Stimulated activated naive CD4-positive, alpha-beta T cell treated with Interleukin-2 at 50 U/mL for 16 hours (primary cell): ENCODE results near the gene WDR38.
"Not testable (repeated sequence)": the region's sequence is repeated elsewhere in the genome, so short reads cannot be mapped to it uniquely, and the experiment has no call there.

ENCODE experiments used
- DNase-seq: peaks from one replicate; lab custom pipeline; 2025; lab: John Stamatoyannopoulos, UW

The WDR38 gene

DNA sequence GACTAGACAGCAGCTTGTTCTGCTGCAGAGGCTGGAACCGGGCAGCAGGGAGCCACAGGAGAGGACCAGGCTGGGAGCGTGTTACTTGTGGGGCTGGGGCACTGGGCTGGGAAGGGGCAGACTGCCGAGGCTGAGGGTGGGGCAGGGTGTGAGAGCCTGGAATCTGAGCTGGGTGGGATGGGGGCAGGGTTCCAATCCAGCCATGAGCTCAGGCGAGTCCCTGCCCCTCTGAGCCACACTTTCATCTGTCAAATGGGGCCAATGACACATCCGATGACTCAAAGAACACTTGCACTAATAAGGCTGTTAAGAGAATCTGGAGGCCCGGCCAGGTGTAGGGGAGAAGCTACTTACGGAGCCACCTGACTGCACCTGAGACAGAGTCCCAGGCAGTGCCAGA, 18.7 kb upstream of the WDR38 start:
- DNase-seq, result no peak

DNA sequence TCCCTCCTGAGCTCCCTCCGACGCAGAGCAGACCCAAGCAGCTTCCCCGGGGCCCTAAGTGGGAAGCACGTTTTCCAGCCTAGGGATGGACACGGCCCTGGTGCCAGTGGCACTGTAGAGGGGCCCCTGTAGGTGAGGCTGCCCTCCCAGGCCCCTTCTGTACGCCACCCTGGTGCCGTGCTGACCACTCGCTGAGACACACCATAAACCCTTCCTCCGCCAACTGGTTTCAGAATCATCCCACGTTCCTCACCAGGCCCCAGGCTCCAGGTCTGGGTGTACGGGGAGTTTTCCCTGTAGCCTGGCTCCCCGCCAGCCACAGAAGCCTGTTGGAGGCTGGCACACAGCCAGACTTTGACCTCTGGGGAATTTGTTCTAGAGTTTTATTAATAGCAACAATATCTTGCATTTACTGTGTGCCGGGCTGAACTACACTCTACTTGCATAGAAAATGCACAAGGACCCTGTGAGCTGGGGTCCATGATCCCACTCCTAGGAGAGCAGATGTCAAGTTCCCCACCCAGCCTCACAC, 18.2 kb upstream of the WDR38 start:
- no peak for DNase-seq

DNA sequence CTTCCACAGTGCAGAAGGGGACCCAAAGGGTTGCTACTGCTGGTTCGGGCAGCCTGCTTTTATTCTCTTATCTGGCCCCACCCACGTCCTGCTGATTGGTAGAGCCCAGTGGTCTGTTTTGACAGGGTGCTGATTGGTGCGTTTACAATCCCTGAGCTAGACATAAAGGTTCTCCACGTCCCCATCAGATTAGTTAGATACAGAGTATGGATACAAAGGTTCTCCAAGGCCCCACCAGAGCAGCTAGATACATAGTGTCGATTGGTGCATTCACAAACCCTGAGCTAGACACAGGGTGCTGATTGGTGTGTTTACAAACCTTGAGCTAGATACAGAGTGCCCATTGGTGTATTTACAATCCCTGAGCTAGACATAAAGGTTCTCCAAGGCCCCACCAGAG, 15.1 kb upstream of the WDR38 start:
- not testable (repeated sequence) for DNase-seq

DNA sequence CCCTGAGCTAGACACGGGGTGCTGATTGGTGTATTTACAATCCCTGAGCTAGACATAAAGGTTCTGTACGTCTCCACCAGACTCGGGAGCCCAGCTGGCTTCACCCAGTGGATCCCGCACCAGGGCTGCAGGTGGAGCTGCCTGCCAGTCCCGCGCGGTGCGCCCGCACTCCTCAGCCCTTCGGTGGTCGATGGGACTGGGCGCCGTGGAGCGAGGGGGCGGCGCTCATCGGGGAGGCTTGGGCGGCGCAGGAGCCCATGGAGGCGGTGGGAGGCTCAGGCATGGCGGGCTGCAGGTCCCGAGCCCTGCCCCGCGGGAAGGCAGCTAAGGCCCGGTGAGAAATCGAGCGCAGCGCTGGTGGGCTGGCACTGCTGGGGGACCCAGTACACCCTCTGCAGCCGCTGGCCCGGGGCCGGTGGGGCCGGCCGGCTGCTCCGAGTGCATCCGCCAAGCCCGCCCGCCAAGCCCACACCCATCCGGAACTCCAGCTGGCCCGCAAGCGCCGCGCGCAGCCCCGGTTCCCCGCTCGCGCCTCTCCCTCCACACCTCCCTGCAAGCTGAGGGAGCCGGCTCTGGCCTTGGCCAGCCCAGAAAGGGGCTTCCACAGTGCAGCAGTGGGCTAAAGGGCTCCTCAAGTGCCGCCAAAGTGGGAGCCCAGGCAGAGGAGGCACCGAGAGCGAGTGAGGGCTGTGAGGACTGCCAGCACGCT, 14.5 kb upstream of the WDR38 start:
- DNase-seq, result not testable (repeated sequence)

DNA sequence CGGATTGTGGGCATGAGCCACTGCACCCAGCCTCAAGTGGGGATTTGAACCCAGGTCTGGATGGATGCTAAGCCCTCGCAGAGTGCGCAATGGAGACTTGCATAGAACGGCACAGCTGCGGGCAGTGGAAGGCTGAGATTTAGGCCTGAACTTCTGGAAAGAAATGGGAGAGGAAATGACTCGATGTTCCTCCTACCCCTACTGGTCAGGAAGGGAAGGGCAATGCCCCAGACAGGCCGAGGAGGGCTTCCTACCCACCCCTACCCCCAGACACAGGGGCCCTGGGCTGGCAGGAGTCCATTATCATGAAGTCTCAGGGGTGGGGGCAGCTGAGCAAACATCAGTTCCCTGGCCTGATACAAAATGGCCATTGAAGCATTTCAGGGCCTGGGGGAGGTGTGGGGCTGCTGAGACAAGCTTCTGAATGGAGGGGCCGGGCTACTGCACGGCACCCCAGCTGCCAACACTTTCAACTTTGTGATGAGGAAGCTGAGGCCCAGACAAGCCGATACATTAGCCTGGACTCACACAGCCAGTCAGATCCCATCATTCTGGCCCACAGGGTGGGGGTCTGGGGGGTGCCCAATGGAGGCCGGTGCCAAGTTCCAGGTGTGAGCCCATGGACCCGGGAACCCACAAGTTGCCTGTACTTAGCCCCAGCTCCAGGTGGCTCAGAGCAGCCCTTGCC, 13.5 kb upstream of the WDR38 start:
- DNase-seq, result no peak

DNA sequence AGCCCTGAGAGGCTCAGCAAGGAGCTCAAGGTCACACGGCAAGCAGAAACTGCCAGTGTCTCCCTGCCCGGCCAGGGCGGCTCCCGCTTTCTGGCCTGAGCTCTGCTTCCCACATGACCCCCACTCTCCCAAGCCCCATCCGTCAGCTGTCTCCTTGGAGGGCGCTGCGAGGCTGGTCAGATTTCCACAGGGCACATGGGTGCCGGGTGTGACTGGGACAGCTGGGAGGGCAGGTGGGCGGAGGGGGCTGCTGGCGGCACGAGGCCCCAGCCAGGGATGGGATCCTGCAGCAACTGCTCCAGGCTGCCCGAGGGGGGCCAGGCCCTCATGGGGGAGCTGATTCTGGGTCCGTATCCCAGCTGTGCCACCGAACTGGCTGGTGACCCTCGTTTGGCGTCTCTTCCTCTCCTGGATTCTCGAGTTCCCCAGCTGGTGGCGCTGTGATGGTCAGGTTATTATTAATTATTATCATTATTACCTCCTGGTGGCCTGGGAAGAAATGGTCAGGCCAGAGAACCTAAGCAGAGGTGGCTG, 12.9 kb upstream of the WDR38 start:
- DNase-seq, result no peak

DNA sequence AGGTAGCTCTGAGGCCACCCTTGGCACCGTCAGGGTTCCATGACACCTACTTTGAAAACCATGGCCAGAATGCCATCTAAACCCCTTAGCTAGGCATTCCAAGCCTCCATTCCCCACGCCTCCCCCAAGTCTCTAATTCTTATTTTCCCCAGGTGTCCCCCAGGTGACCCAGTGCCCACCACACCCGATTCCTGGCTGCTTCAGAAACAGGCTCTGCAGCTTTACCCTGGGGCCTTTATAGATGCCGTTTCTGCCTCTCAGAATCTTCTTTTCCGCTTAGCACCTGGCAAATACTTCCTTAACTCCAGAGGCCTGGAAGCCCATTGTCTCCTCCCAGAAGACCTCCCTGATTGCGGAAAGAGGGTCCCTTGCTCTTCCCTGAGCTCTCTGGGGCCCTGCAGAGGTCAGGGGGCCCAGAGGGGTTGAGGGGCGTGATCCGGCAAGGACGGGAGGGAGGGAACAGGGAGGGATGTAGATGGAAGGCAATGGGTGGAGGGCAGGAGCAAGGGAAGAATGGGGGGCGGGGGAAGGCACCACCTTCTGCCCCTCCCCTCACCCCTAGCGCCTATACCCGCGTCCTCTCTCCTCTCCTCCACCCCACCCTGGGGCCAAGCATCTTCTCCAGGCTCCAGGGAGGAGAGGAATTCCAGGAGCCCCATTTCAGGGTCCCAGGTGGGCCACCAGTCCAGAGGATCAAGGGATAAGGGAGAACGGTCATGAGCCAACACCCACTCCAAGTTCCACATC, 12.0 kb upstream of the WDR38 start:
- DNase-seq, result no peak

DNA sequence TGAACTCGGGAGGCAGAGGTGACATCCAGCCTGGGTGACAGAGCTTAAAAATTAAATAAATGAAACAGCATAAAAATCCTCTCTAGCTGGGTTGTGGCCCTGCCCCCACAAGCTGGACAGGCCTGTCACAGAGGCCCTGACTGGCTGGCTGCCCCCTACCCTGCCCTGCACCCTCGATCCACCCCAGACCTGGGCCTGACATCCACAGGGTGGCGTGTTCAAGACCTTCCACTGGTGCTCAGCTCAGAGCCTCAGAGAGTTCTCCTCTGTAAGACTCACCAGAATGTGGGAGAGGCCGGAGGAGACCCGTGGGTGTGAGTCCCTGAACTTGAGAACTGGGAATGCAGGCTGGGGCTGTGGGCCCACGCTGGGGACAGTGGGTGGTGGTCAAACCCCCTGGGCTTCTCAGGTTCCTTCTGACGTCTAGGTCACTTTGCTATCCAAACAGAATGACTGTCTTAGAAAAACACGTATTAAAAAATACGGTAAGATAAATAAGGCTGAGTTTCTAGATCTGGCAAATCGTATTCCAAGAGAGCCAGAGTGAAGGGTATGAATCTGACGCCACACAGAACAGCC, 9.7 kb upstream of the WDR38 start:
- no peak for DNase-seq

DNA sequence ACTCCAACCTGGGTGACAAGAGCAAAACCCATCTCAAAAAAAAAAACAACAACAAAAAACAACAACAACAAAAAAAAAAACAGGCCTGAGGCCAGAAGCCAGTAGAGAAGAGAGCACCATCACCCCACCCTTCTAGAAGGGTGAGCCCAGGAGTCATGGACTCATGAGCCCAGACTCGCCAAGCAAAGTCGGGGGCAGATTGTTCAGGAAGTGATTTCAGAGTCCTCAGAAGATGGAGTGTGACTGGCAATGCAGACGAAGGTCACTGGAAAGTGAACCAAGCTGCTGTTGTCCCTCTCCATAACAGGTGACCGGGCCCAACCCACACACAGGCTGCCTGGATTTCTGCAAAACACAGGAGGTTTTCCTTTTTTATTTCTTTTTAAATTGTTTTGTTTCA, 9.0 kb upstream of the WDR38 start:
- DNase-seq, result no peak

DNA sequence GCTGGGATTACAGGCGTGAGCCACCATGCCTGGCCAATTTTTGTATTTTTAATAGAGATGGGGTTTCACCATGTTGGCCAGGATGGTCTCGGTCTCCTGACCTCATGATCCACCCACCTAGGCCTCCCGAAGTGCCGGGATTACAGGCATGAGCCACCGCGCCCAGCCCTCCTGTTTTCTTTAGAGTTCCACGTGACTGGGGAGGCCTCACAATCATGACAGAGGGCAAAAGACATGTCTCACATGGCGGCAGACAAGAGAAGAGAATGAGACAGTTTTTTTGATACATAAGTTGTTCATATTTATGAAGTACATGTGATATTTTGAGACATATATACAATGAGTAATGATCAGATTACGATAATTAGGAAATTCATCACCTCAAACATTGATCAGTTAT, 6.8 kb upstream of the WDR38 start:
- DNase-seq, result not testable (repeated sequence)

DNA sequence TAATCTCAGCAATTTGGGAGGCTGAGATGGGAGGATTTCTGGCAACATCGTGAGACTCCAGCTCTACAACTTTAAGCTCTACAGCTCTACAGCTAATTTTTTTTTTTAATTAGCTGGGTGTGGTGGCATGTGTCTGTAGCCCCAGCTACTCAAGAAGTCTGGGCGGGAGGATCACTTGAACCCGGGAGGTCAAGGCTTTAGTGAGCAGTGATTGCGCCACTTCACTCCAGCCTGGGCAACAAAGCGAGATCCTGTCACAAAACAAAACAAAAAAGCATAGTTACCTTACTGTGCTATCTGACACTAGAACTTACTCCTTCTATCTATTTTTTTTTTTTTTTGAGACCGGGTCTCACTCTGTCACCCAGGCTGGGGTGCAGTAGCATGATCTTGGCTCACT, 6.3 kb upstream of the WDR38 start:
- no peak for DNase-seq

DNA sequence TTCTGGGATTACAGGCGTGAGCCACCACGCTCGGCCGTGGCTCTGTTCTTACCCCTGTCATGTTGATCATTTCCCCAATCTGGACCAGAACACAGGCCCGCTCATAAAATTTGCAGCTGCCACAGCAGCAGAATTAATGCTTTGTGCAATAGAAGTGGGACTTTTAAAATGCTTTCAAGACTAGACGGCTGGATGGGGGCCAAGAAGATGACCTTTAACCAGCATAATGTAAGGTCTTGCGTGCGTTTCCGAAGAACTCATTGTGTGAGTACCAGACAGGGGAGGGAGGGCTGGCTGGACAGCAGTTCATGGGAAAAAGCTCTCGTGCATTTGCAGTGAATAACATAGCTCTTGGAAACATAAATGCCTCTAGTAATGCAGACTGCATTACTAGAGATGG, 3.5 kb upstream of the WDR38 start:
- DNase-seq, result no peak

DNA sequence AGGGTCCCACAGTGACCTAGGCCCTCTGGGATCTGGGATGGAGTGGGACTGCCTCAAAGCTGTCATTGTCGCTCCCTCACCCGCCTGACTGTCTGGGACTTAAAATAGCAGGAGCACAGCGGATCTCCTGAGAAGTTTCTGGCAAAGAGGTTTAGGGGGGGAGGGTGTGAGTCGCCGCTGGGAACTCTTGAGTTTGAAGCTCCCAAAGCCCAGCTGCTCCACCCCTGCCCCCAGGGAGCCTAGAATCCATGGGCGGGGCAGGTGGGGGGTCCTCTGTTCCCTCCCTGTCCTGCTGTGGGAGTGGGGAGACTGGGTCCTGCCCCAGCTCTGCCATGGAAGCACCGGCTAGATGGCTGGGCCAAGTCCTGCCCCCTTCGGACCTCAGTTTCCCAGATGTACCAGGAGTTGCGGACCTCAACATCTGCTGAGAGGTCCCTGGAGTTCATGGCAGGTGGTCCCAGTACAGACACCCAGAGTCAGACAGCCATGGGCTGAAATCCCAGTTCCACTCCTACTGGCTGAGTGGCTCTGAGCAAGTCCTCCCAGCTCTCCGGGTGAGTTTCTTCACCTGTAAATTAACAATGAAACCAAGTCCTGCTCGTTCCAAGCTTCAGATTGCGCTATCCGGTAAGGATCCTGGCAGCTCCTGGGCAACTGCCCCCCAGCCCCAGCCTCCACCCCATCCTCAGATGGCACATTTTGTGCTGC, 985 bp upstream of the WDR38 start:
- DNase-seq, result no peak

DNA sequence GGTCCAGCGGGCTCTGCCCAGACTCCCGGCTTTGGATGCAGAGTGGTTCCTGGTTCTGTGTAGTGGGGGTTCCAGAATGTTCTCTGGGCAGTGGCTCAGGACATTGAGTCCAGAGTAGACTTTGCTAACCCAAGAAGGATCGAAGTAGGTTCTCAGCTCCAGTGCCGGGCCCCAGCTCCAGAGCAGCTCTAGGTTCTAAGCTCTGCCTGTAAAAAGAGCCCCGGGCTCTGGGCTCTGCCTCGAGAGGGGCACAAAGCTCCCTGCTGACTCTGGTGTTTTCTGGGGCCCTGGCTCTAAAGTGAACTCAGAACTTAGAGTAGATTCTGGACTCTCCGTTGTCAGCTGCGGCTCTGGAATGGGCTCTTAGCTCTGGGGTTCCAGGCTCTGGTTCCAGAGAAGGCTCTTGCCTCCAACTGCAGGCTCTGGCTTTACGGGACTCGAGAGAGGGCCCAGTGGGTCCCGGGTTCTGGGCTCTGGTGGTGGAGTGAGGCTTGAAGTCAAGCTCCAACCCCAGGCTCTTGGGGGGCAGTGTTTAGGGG, 414 bp downstream of the WDR38 start:
- no peak for DNase-seq

DNA sequence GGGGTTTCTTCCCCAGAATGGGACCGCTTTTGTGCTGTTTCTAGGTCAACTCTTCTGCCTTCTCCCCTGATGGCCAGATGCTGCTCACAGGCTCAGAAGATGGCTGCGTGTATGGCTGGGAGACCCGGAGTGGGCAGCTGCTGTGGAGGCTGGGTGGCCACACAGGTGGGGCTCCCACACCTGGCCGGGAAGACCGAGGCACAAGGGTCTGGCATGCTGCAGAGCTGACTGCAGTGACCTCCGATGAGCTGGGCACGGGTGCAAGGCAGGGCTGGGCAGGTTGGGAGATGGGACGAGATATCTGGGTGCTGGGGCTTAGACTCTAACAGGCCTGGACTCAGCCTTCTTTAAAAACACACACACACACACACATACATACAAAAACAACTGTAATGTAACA, 901 bp downstream of the WDR38 start:
- no peak for DNase-seq

DNA sequence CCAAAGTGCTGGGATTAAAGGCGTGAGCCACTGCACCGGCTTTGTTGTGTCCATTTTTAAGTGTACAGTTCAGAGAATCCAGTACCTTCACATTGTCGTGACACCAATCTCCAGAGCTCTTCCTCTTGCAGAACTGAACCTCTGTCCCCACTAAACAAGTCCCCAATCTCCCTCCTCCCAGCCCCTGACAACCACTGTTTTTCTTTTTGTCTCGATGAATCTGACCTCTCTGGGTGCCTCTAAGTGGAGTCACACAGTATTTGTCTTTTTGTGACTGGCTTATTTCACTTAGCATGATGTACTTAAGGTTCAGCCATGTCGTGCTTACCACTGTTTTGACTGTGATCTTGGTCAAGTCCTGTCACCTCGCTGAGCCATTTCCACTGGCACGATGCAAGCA, 1.6 kb downstream of the WDR38 start:
- DNase-seq, result no peak

DNA sequence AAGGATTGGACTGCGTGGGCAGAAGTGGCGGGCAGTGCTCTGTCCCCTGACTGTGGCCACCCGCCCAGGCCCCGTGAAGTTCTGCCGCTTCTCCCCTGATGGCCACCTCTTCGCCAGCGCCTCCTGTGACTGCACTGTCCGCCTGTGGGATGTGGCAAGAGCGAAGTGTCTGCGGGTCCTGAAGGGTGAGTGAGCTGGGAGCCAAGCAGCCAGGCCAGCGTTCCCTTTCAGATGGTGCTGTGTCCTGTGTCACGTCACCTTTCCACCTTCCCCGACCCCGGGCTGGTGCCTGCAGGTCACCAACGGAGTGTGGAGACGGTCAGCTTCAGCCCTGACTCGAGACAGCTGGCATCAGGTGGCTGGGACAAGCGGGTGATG, 2.3 kb downstream of the WDR38 start:
- DNase-seq, result no peak

DNA sequence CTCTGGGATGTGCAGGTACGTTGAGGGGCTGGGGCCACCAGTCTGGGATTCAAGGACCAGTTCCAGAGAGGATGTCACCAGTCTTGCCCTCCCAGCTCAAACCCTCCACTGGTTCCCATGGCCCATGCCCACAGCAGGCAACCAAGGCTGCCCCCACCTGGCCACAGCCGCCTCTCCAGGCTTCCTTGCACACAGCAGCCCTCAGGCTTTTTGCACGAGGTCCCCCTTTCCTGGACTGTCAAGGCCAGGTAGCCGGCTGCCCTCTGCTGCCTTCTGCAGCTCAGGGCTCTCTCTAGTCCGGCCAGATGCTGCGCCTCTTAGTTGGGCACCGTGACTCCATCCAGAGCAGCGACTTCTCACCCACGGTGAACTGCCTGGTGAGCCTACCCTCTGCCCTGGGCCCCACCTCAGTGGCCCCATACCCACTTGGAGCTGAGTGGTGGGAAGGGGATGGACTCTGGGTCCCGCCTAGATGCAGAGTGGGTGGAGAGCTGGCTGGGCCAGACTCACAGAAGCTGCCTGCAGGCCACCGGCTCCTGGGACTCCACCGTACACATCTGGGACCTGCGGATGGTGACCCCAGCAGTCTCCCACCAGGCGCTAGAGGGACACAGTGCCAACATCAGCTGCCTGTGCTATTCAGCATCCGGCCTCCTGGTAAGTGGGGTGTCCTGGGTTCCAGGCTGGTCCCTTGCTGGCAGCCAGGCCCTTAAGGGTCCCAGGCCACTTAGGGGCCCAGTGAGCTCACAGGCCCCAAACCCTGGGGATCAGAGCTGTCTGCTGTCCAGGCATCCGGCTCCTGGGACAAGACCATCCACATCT, 2.9 kb downstream of the WDR38 start:
- DNase-seq, result peak; percentile 11

DNA sequence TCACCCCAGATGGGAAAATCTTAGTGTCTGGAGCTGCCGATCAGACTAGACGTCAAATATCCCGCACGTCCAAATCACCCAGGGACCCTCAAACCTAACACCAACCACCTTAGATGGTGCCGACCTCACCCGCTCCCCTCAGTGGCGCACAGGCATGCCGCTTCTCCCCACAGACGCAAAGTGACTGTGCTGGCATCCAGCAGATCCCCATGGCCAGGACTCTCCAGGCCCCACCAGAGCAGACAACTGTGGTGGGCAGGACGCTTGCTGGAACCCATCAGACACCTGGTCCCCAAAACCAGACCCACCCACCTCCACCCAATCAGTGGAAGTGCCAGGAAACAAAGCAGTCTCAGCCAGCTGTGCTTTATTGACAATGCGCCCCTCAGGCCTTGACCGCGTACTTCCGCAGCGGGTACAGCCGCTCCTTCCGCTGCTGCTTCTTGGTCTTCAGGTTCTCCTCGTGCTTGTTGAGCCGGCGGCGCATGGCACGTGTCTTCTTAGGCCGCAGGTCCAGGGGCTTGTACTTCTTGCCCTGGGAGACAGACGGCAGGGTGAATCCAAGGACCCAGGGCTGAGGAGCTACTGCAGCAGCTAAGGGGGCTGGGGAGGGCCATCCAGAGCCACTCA, 4.4 kb downstream of the WDR38 start:
- no peak for DNase-seq
